Activated effector memory CD4-positive, alpha-beta T cell treated with Interleukin-2 at 50 U/mL for 16 hours (primary cell): ENCODE data around the gene MICAL1.
A peak's percentile ranks its signal among the peaks of the same experiment; 100 is the strongest.

ENCODE experiments used
- DNase-seq: peaks from one replicate; pipeline ENCODE4 v3.0.0-alpha.2; 2020

Gene MICAL1

GRCh38 chr6:109453156-109453555 lies 2.4 kb downstream of the MICAL1 start:
- DNase-seq = no peak

- no peak for DNase-seq
Measured at GRCh38 chr6:109452181-109452580, 3.4 kb downstream of the MICAL1 start.

- DNase-seq = no peak
Measured at GRCh38 chr6:109451376-109451775, 4.2 kb downstream of the MICAL1 start.

GRCh38 chr6:109450801-109451200 lies 4.8 kb downstream of the MICAL1 start:
- DNase-seq = no peak

GRCh38 chr6:109449795-109450673 lies 5.5 kb downstream of the MICAL1 start:
- DNase-seq = peak; percentile 29

GRCh38 chr6:109449064-109449794 lies 6.3 kb downstream of the MICAL1 start:
- DNase-seq = no peak

- DNase-seq = no peak
Measured at GRCh38 chr6:109448615-109449014, 7.0 kb downstream of the MICAL1 start.

- no peak for DNase-seq
Measured at GRCh38 chr6:109447878-109448555, 7.6 kb downstream of the MICAL1 start.

- DNase-seq = no peak
Measured at GRCh38 chr6:109447087-109447486, 8.5 kb downstream of the MICAL1 start.

- DNase-seq = no peak
Measured at GRCh38 chr6:109446541-109446940, 9.0 kb downstream of the MICAL1 start.

GRCh38 chr6:109446072-109446471 lies 9.5 kb downstream of the MICAL1 start:
- no peak for DNase-seq

- DNase-seq = no peak
Measured at GRCh38 chr6:109445382-109445781, 10.2 kb downstream of the MICAL1 start.

GRCh38 chr6:109443425-109443950 lies 12.1 kb downstream of the MICAL1 start:
- no peak for DNase-seq

- no peak for DNase-seq
Measured at GRCh38 chr6:109442393-109442924, 13.1 kb downstream of the MICAL1 start.

GRCh38 chr6:109441069-109441816 lies 14.3 kb downstream of the MICAL1 start:
- peak; percentile 28 for DNase-seq

- DNase-seq = peak; percentile 71
Measured at GRCh38 chr6:109440331-109441068, 15.1 kb downstream of the MICAL1 start, which contains the start of the genes PPIL6 and SMPD2. PPIL6 (minus strand) TSS chr6:109440628; CDS start chr6:109440590, 38 bp downstream. SMPD2 (plus strand) TSS chr6:109440724; CDS start chr6:109441122, 398 bp downstream.

- DNase-seq = no peak
Measured at GRCh38 chr6:109436041-109436440, 19.5 kb downstream of the MICAL1 start.

- no peak for DNase-seq
Measured at GRCh38 chr6:109434456-109434855, 21.1 kb downstream of the MICAL1 start.

GRCh38 chr6:109429496-109429895 lies 26.1 kb downstream of the MICAL1 start:
- DNase-seq = no peak

GRCh38 chr6:109428889-109429477 lies 26.6 kb downstream of the MICAL1 start:
- no peak for DNase-seq

GRCh38 chr6:109424946-109425345 lies 30.6 kb downstream of the MICAL1 start:
- no peak for DNase-seq
